Neural cell (in vitro differentiated cells): ENCODE results near the gene HCAR2. TPM values are rescaled to one million over a fixed set of nuclear protein-coding genes. Genes with fewer than 3 reads are reported as not detected.

Source experiments
- H2AFZ ChIP-seq: fragments of 200-600, 300-800 bp; sonication (generic), shearing (Covaris generic); 2 replicates; pipeline ENCODE4 v1.6.0; 2014; ENCODE audit warnings: low read depth, mild to moderate bottlenecking, antibody characterized with exemption, low read length, moderate library complexity
- H3F3A ChIP-seq: fragments of 200-600 bp; shearing (Covaris generic); 2 replicates; pipeline ENCODE4 v1.6.1; 2016; ENCODE audit warnings: mild to moderate bottlenecking, moderate library complexity, mixed read lengths, antibody characterized with exemption, low read length; ENCODE audit not compliant: insufficient read depth, poor library complexity, severe bottlenecking
- H3K27ac ChIP-seq: fragments of 200-600, 300-800 bp; sonication (generic), shearing (Covaris generic); 2 replicates; pipeline ENCODE4 v1.5.1; 2014; ENCODE audit warnings: mild to moderate bottlenecking, low read length, moderate library complexity
- H3K27me3 ChIP-seq: fragments of 300-800, 200-600 bp; sonication (generic), shearing (Covaris generic); 2 replicates; pipeline ENCODE4 v1.6.0; 2014; ENCODE audit warnings: mild to moderate bottlenecking, low read depth, low read length, moderate library complexity; ENCODE audit not compliant: insufficient read depth
- H3K36me3 ChIP-seq: fragments of 300-800, 200-600 bp; sonication (generic), shearing (Covaris generic); 2 replicates; pipeline ENCODE4 v1.5.1; 2014; ENCODE audit warnings: mild to moderate bottlenecking, antibody characterized with exemption, low read length, moderate library complexity; ENCODE audit not compliant: insufficient read depth
- H3K4me2 ChIP-seq: fragments of 300-800, 200-600 bp; sonication (generic), shearing (Covaris generic); 2 replicates; pipeline ENCODE4 v1.6.0; 2014; ENCODE audit warnings: mild to moderate bottlenecking, low read length
- H3K4me3 ChIP-seq: fragments of 300-800, 200-600 bp; sonication (generic), shearing (Covaris generic); 2 replicates; pipeline ENCODE4 v1.5.1; 2014; ENCODE audit warnings: mild to moderate bottlenecking, low read length, moderate library complexity
- H3K79me2 ChIP-seq: fragments of 200-600 bp; shearing (Covaris generic); replicated peaks from 2 replicates; pipeline ENCODE4 v1.6.0; 2014; ENCODE audit warnings: mild to moderate bottlenecking, low read length, moderate library complexity; ENCODE audit not compliant: insufficient read depth
- H3K9ac ChIP-seq: fragments of 300-800, 200-600 bp; sonication (generic), shearing (Covaris generic); 2 replicates; pipeline ENCODE4 v1.6.1; 2016; ENCODE audit warnings: mild to moderate bottlenecking, low read length, mixed read lengths
- H3K9me2 ChIP-seq: fragments of 200-600 bp; shearing (Covaris generic); 2 replicates; pipeline ENCODE4 v1.6.1; 2016; ENCODE audit warnings: mild to moderate bottlenecking, low read length, mixed read lengths; ENCODE audit not compliant: insufficient read depth
- H3K9me3 ChIP-seq: fragments of 200-600, 300-800 bp; sonication (generic), shearing (Covaris generic); 2 replicates; pipeline ENCODE4 v1.6.1; 2016; ENCODE audit warnings: mild to moderate bottlenecking, mixed run types, low read length, moderate library complexity, mixed read lengths
- H4K20me1 ChIP-seq: fragments of 200-600 bp; shearing (Covaris generic); 2 replicates; pipeline ENCODE4 v1.6.1; 2016; ENCODE audit warnings: mild to moderate bottlenecking, mixed run types; ENCODE audit not compliant: insufficient read depth
- EP300 ChIP-seq: fragments of 450-650 bp; conservative IDR thresholded peaks from 2 replicates; pipeline ENCODE4 v1.6.1; 2014; ENCODE audit warnings: antibody characterized with exemption, mild to moderate bottlenecking, moderate library complexity; ENCODE audit not compliant: poor library complexity, severe bottlenecking
- EZH2 ChIP-seq: fragments of 200-600, 300-800 bp; shearing (Covaris generic), sonication (generic); IDR thresholded peaks from 2 replicates; pipeline ENCODE4 v1.6.1; 2014; ENCODE audit warnings: antibody characterized with exemption, low read length, borderline replicate concordance, mild to moderate bottlenecking; ENCODE audit not compliant: insufficient read depth, poor library complexity, severe bottlenecking
- MXI1 ChIP-seq: fragments of 450-650 bp; conservative IDR thresholded peaks from 2 replicates; pipeline ENCODE4 v1.6.1; 2014; ENCODE audit warnings: antibody characterized with exemption, mild to moderate bottlenecking; ENCODE audit not compliant: poor library complexity, severe bottlenecking
- POLR2AphosphoS5 ChIP-seq: IDR thresholded peaks from 2 replicates; pipeline ENCODE4 v1.6.1; 2012
- RAD21 ChIP-seq: fragments of 450-650 bp; conservative IDR thresholded peaks from 2 replicates; pipeline ENCODE4 v1.6.1; 2014; ENCODE audit warnings: antibody characterized with exemption, mild to moderate bottlenecking, moderate library complexity
- REST ChIP-seq: IDR thresholded peaks from 2 replicates; pipeline ENCODE4 v1.6.1; 2012; ENCODE audit warnings: borderline replicate concordance
- SMC3 ChIP-seq: fragments of 450-650 bp; conservative IDR thresholded peaks from 2 replicates; pipeline ENCODE4 v1.6.1; 2014; ENCODE audit warnings: antibody characterized with exemption, mild to moderate bottlenecking, moderate library complexity; ENCODE audit not compliant: poor library complexity
- TAF1 ChIP-seq: IDR thresholded peaks from 2 replicates; pipeline ENCODE4 v1.6.1; 2012; ENCODE audit warnings: low read depth
- polyA plus RNA-seq: library from polyadenylated mRNA; depleted of rRNA; stranded (reverse); fragments of >200 nt; gene quantifications from 2 replicates; pipeline ENCODE4 v1.2.3, GENCODE V29; 2014
- TF ChIP-seq, protein P1 (sequence below): fragments of 450-650 bp; IDR thresholded peaks from 2 replicates; pipeline ENCODE4 v1.5.1; 2014; ENCODE audit warnings: antibody characterized with exemption, mild to moderate bottlenecking, moderate library complexity; ENCODE audit not compliant: poor library complexity, severe bottlenecking

The HCAR2 gene
- polyA plus RNA-seq, 1 donor from 2014 or later = not detected

DNA sequence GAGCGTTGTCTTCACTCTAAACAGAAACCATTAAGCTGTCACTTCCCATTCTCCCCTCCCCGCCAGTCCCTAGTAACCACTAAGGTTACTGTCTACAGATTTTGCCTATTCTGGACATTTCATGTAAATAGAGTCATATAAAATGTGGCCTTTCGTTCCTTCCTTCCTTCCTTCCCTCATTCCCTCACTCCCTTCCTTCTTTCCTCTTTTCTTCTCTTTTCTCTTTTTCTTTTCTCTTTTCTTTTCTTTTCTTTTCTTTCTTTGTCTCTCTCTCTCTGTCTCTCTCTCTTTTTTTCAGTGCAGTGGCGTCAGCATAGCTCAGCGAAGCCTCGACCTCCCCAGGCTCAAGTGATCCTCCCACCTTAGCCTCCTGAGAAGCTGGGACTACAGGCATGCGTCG, 37.8 kb downstream of the HCAR2 start:
- no peak for TF ChIP-seq RAD21
- H3F3A ChIP-seq = no peaks in the 10 kb centered on the region
- no peaks in the 10 kb centered on the region for H3K9me3 ChIP-seq
- no peak overlapping the region for H2AFZ ChIP-seq
- H3K9ac ChIP-seq = no peak overlapping the region
- H3K9me2 ChIP-seq = no peaks in the 10 kb centered on the region
- no peaks in the 10 kb centered on the region for H4K20me1 ChIP-seq
- no peak overlapping the region for H3K27ac ChIP-seq
- H3K27me3 ChIP-seq = no peaks in the 10 kb centered on the region
- H3K4me3 ChIP-seq = no peak overlapping the region
- no peak overlapping the region for H3K4me2 ChIP-seq
- H3K79me2 ChIP-seq = no peaks in the 10 kb centered on the region
- H3K36me3 ChIP-seq = no peaks in the 10 kb centered on the region

GRCh38 chr12:122661938-122662337, 41.2 kb downstream of the HCAR2 start:
- no peak overlapping the region for H3K27ac ChIP-seq
- no peaks in the 10 kb centered on the region for H3F3A ChIP-seq
- H3K9ac ChIP-seq = no peak overlapping the region
- no peaks in the 10 kb centered on the region for H3K36me3 ChIP-seq
- TF ChIP-seq SMC3 = no peak
- no peak for TF ChIP-seq REST
- TF ChIP-seq POLR2AphosphoS5 = no peak
- TF ChIP-seq RAD21 = no peak
- no peak for TF ChIP-seq EP300
- TF ChIP-seq MXI1 = no peak
- no peak for TF ChIP-seq EZH2
- TF ChIP-seq, protein P1, sequence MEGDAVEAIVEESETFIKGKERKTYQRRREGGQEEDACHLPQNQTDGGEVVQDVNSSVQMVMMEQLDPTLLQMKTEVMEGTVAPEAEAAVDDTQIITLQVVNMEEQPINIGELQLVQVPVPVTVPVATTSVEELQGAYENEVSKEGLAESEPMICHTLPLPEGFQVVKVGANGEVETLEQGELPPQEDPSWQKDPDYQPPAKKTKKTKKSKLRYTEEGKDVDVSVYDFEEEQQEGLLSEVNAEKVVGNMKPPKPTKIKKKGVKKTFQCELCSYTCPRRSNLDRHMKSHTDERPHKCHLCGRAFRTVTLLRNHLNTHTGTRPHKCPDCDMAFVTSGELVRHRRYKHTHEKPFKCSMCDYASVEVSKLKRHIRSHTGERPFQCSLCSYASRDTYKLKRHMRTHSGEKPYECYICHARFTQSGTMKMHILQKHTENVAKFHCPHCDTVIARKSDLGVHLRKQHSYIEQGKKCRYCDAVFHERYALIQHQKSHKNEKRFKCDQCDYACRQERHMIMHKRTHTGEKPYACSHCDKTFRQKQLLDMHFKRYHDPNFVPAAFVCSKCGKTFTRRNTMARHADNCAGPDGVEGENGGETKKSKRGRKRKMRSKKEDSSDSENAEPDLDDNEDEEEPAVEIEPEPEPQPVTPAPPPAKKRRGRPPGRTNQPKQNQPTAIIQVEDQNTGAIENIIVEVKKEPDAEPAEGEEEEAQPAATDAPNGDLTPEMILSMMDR = no peak
- no peaks in the 10 kb centered on the region for H3K9me2 ChIP-seq
- no peak overlapping the region for H3K4me3 ChIP-seq
- no peaks in the 10 kb centered on the region for H3K79me2 ChIP-seq
- no peaks in the 10 kb centered on the region for H4K20me1 ChIP-seq
- no peaks in the 10 kb centered on the region for H3K9me3 ChIP-seq
- H3K4me2 ChIP-seq = no peak overlapping the region
- H3K27me3 ChIP-seq = no peaks in the 10 kb centered on the region
- no peak overlapping the region for H2AFZ ChIP-seq

- Histone ChIP-seq H3K36me3 (no peaks in the 10 kb centered on the region), H3K9ac (no peak overlapping the region), H3K4me3 (no peak overlapping the region), H3K27me3 (no peaks in the 10 kb centered on the region), H4K20me1 (no peaks in the 10 kb centered on the region), H3K79me2 (no peaks in the 10 kb centered on the region), H3F3A (no peaks in the 10 kb centered on the region), H3K9me3 (no peaks in the 10 kb centered on the region), H3K4me2 (no peak overlapping the region), H3K27ac (no peak overlapping the region), H2AFZ (no peak overlapping the region), H3K9me2 (no peaks in the 10 kb centered on the region)
- TF ChIP-seq REST = no peak
- TF ChIP-seq, protein P1 = no peak
- no peak for TF ChIP-seq MXI1
- no peak for TF ChIP-seq EZH2
- TF ChIP-seq POLR2AphosphoS5 = no peak
- TF ChIP-seq SMC3 = no peak
- no peak for TF ChIP-seq TAF1
These were observed 41.9 kb downstream of the HCAR2 start for GRCh38 chr12:122661246-122661645.
